Measurements from ENCODE around the gene OTUD7B.

DNA sequence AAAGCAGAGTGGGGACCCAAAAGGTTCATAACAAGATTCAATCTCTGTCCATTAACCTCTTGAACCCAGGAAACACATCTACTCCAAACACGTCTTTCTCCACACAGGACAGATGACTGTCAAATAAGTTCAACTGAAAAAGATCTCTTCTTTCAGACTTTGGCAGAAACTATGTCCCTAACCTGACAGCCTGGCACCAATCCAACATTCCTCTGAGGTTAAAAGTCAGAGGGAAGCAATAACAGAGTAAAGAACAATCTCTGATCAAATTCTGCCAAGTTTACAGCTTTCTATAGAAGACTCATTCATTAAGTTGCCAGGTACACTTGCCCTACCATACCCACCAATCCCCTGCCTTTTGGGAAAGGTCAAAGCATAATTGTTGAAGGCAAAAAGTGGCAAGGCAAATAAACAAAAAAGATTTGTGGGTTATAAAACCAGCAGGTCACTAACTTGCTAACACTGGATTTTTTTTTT, 31.9 kb downstream of the OTUD7B start:
- TF ChIP-seq, protein P1, sequence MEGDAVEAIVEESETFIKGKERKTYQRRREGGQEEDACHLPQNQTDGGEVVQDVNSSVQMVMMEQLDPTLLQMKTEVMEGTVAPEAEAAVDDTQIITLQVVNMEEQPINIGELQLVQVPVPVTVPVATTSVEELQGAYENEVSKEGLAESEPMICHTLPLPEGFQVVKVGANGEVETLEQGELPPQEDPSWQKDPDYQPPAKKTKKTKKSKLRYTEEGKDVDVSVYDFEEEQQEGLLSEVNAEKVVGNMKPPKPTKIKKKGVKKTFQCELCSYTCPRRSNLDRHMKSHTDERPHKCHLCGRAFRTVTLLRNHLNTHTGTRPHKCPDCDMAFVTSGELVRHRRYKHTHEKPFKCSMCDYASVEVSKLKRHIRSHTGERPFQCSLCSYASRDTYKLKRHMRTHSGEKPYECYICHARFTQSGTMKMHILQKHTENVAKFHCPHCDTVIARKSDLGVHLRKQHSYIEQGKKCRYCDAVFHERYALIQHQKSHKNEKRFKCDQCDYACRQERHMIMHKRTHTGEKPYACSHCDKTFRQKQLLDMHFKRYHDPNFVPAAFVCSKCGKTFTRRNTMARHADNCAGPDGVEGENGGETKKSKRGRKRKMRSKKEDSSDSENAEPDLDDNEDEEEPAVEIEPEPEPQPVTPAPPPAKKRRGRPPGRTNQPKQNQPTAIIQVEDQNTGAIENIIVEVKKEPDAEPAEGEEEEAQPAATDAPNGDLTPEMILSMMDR (IDR thresholded peaks at IDR 0.05) = no peak
- TF ChIP-seq POLR2A (IDR thresholded peaks at IDR 0.05) = no peak
